ENCODE measurements around the gene RIOK3. TPM values are rescaled to one million over a fixed set of nuclear protein-coding genes. Genes with fewer than 3 reads are reported as not detected.

RIOK3 gene
- total and polyA plus RNA-seq, 2 of the 4 experiments (the other 2 are of a cell fraction): 21.5 to 38.9 TPM

DNA sequence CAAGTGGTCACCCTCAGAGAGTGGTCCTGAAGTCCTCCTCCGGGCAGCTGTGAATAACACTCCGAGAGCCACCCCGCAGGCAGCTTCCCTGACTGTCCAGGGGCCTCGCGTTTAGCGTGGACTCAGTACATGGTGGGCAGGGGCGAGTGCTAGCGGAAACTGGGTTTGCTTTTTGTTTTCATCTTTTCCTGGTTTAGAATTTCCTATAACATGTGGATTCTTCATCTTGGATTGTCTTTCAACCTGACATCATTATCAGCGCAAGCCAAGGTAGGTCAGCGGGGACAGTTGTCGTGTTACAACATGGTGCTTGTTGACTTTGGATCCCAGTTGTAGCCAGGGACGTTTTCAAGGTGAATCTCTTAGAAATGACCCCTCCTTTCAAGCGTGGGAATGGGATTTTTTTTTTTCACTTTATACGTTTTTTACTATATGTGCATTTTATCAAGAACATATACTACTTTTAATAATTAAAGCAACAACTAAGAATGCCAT is 71.2 kb downstream of the RIOK3 start:
- Histone ChIP-seq H4K5ac (ENCODE audit: low read depth, low read length) (no peak overlapping the region), H4K8ac (ENCODE audit: low read depth in 2 of 2, low read length in 2 of 2) (no peak overlapping the region), H2AK9ac (replicated peaks; ENCODE audit: low read depth, low read length, poor library complexity) (peak overlapping the region; percentile 43), H3K18ac (ENCODE audit: low read depth, low read length) (no peak overlapping the region), H3K56ac (ENCODE audit: extremely low read depth, insufficient read depth, low read length) (no peak overlapping the region), H3K9me3 (ENCODE audit: control insufficient read depth, insufficient read depth, low read length) (no peaks in the 10 kb centered on the region), H3K14ac (replicated peaks; ENCODE audit: low read depth, low read length) (0 out of 2 replicates have a peak overlapping the region, but pooled peaks have one; percentile 12), H3K4me2 (ENCODE audit: low read depth, low read length) (no peak overlapping the region), H3K27me3 (ENCODE audit: control insufficient read depth, insufficient read depth, low read length) (no peaks in the 10 kb centered on the region), H3K23ac (ENCODE audit: low read depth, low read length) (no peak overlapping the region), H3K9ac (ENCODE audit: low read depth, low read length) (no peak overlapping the region), H2BK20ac (ENCODE audit: low read depth, low read length) (peak overlapping the region; percentile 35; the same call in 1 of the 2 replicates), H3K9me1 (ENCODE audit: insufficient read depth, low read length) (peaks cover 22% of the 10 kb centered on the region), H2BK15ac (ENCODE audit: low read depth, low read length) (no peak overlapping the region), H3K4me3 (ENCODE audit: insufficient read depth, low read depth, low read length) (no peak overlapping the region), H3K79me1 (ENCODE audit: low read depth in 1 of 2, low read length in 2 of 2) (peaks cover 0 to 24% of the 10 kb centered on the region in 2 experiments; a peak in 3 of 4 replicates), H3K4me1 (ENCODE audit: control insufficient read depth, insufficient read depth, low read length) (peaks cover 10% of the 10 kb centered on the region), H2BK120ac (ENCODE audit: low read depth, low read length) (no peak overlapping the region), H3K36me3 (ENCODE audit: control insufficient read depth, insufficient read depth, low read length) (peaks cover 62% of the 10 kb centered on the region), H3K4ac (ENCODE audit: low read depth, low read length) (no peak overlapping the region), H2AK5ac (ENCODE audit: low read depth, low read length) (peak overlapping the region; percentile 16; the same call in 1 of the 2 replicates), H2AFZ (replicated peaks; ENCODE audit: low read length, poor library complexity) (no peak overlapping the region), H4K91ac (ENCODE audit: insufficient read depth, low read depth, low read length) (no peak overlapping the region), H3K27ac (ENCODE audit: insufficient read depth, low read length) (no peak overlapping the region), H2BK5ac (ENCODE audit: low read depth, low read length, poor library complexity, severe bottlenecking) (no peak overlapping the region), H4K20me1 (ENCODE audit: insufficient read depth, low read length) (peaks cover 15% of the 10 kb centered on the region; the same call in 1 of the 2 replicates)
- ATAC-seq (ENCODE audit: low read depth) (no peak), DNase-seq (no peak)
- intact Hi-C loops (cut with micrococcal nuclease): no loop called here
- CTCF ChIA-PET: interaction anchor here (1.3 kb wide), 1 partner anchor 9 kb away, joined by 3 read pairs; no protein-coding TSS in a partner anchor
- in situ Hi-C loops (cut with MboI; ENCODE audit: low sequenced_read_pairs): no loop called here
- TF ChIP-seq, protein P1, sequence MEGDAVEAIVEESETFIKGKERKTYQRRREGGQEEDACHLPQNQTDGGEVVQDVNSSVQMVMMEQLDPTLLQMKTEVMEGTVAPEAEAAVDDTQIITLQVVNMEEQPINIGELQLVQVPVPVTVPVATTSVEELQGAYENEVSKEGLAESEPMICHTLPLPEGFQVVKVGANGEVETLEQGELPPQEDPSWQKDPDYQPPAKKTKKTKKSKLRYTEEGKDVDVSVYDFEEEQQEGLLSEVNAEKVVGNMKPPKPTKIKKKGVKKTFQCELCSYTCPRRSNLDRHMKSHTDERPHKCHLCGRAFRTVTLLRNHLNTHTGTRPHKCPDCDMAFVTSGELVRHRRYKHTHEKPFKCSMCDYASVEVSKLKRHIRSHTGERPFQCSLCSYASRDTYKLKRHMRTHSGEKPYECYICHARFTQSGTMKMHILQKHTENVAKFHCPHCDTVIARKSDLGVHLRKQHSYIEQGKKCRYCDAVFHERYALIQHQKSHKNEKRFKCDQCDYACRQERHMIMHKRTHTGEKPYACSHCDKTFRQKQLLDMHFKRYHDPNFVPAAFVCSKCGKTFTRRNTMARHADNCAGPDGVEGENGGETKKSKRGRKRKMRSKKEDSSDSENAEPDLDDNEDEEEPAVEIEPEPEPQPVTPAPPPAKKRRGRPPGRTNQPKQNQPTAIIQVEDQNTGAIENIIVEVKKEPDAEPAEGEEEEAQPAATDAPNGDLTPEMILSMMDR (conservative IDR thresholded peaks at IDR 0.05; ENCODE audit: low read depth, low read length): no peak
- TF ChIP-seq MXI1 (IDR thresholded peaks at IDR 0.05; ENCODE audit: borderline replicate concordance, low read depth, low read length) (no peak), POLR2A (IDR thresholded peaks at IDR 0.05; ENCODE audit: low read depth, low read length) (no peak), CHD1 (IDR thresholded peaks at IDR 0.05; ENCODE audit: low read depth, low read length) (no peak), RFX5 (IDR thresholded peaks at IDR 0.05; ENCODE audit: low read depth, low read length) (no peak), FOS (IDR thresholded peaks at IDR 0.05; ENCODE audit: low read depth, low read length) (no peak), MAFK (IDR thresholded peaks at IDR 0.05; ENCODE audit: low read depth, low read length) (no peak)
- WGBS, 2 experiments (ENCODE audit: extremely low coverage in 2 of 2, insufficient read length in 1 of 2): 97% methylated on average over 6 of the region's 14 CpGs; no CpG with 5 or more reads in 1 of the 2 experiments
- POLR2A ChIA-PET (ENCODE audit: unreplicated experiment): no interaction called here
- no TSS peak for BruUV-seq (replicated peaks)
- dilution Hi-C loops (cut with HindIII; ENCODE audit: low sequenced_read_pairs, unreplicated experiment): no loop called here
